ENCODE data around the gene SBF2.

The SBF2 gene

DNA sequence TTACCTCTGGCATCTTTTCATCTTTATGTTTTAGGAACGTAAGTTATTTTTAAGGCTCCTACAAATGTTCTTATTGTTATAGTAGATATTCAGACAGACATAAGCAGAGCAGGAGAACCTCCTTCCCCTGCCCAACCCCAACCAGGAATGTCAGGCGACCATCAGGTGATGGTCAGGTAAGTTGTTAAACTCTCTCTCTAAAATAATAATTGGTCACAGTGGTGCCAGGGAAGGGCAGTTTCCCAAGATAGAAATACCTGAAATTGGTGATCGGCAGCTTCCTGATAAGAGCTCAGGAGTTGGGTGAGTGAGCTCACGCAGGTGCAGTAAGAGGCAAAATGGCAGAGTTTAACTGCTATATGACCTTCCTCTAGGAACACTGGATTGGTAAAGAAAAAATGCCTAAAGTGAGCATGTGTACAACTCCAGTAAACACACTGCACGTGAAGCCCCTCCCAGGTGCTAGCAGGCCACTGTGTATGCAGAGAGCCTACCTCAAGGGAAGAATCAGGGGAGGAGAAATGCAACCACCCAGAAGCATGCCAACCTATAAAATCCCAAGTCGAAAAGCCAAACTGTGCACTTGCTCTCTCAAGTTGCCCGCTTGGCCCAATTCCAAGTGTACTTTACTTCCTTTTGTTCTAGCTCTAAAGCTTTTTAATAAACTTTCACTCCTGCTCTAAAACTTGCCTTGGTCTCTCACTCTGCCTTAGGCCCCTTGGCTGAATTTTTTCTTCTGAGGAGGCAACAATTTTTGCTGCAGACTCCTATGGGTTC is 273.9 kb downstream of the SBF2 start:
- TF ChIP-seq, protein P1, sequence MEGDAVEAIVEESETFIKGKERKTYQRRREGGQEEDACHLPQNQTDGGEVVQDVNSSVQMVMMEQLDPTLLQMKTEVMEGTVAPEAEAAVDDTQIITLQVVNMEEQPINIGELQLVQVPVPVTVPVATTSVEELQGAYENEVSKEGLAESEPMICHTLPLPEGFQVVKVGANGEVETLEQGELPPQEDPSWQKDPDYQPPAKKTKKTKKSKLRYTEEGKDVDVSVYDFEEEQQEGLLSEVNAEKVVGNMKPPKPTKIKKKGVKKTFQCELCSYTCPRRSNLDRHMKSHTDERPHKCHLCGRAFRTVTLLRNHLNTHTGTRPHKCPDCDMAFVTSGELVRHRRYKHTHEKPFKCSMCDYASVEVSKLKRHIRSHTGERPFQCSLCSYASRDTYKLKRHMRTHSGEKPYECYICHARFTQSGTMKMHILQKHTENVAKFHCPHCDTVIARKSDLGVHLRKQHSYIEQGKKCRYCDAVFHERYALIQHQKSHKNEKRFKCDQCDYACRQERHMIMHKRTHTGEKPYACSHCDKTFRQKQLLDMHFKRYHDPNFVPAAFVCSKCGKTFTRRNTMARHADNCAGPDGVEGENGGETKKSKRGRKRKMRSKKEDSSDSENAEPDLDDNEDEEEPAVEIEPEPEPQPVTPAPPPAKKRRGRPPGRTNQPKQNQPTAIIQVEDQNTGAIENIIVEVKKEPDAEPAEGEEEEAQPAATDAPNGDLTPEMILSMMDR (IDR thresholded peaks at IDR 0.05; ENCODE audit: extremely low read depth, insufficient read depth, missing control alignments): no peak
- DNase-seq (ENCODE audit: low spot score): no peak
- in situ Hi-C loops (cut with MboI; ENCODE audit: low pct_unique_long_range_greater_than_20kb, low sequenced_read_pairs, unreplicated experiment): no loop called here

DNA sequence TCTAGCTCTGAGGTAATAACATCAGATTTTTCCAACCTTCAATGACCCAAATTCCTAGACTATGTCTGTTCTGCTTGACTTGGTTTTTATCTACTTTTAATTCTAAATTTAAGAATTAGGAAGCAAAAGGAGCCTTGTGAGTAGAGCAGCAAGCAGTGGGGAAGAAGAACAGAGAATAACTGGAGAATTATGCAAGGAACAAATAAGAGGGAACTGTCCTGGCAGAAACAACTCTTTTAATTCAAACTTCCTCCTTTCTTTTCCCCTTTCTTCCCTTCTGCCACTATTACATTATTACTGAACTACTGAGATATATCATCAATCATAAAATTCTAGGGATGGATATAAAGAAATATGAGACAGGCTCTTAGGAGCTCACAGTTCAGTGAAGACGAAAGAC is 276.1 kb downstream of the SBF2 start:
- TF ChIP-seq, protein P1 (IDR thresholded peaks at IDR 0.05; ENCODE audit: extremely low read depth, insufficient read depth, missing control alignments): no peak
- in situ Hi-C loops (cut with MboI; ENCODE audit: low pct_unique_long_range_greater_than_20kb, low sequenced_read_pairs, unreplicated experiment): no loop called here

DNA sequence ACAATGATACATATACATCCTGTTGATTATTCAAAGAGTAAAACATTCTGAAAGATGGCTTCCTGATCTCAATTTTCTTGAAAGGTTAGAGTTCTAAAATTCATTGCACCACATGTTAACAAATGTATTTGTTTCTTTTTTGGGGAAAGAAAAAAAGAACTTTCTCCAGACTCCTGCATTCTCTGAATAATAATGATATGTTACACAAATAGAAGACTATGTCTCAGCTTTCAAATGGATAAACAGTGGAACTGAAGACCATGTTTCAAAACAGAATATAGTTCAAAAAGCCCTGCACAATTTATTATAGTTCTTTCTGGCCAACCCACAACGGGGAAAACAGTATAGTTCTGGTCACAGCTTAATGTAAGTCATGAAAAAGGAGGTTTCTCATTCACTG is 277.0 kb downstream of the SBF2 start:
- in situ Hi-C loops (cut with MboI; ENCODE audit: low pct_unique_long_range_greater_than_20kb, low sequenced_read_pairs, unreplicated experiment): no loop called here
- TF ChIP-seq, protein P1 (IDR thresholded peaks at IDR 0.05; ENCODE audit: extremely low read depth, insufficient read depth, missing control alignments): no peak
- no peak for DNase-seq (ENCODE audit: low spot score)

More for the DNA sequence above, 276.1 kb downstream of the SBF2 start:
- DNase-seq (ENCODE audit: low spot score): no peak

DNA sequence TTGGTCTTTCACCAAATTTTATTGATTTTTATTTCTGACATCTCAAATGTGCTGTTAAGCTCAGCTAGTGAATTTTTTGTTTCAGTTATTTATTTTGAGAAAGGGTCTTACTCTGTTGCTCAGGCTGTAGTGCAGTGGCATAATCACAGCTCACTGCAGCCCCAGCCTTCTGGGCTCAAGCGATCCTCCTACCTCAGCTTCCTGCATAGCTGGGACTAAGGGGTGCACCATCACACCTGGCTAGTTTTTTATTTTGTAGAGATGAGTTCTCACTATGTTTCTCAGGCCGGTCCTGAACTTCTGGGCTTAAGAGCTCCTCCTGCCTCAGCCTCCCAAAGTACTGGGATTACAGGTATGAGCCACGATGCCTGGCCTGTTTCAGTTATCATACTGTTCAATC is 282.0 kb downstream of the SBF2 start:
- in situ Hi-C loops (cut with MboI; ENCODE audit: low pct_unique_long_range_greater_than_20kb, low sequenced_read_pairs, unreplicated experiment): no loop called here
- TF ChIP-seq, protein P1 (IDR thresholded peaks at IDR 0.05; ENCODE audit: extremely low read depth, insufficient read depth, missing control alignments): no peak

DNA sequence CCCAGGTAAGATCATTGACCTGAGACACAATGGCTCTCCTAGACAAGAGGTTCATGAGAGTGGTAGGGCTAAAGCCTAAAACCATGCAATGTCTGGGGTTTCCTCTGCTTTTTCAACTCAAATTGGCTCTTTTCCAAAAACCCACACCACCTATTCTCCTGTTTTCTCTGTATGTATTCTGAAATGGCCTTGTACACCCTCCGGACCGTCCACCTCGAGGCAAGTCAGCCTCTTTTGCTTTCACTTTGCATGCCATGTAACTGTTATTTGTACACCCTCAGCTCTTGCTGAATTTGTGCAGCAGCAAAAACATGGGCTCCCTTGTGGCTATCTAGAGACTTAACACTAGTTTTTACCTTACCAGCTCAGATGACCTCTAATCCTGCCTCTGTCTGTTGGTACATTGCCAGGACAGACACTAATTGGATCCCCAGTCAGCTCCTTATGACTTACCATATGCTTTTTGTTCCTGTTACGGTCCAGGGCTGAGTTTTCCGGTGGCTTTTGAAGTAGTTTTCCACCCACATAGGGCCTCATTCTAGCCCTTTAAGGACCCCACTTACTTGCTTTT is 288.0 kb downstream of the SBF2 start:
- in situ Hi-C loops (cut with MboI; ENCODE audit: low pct_unique_long_range_greater_than_20kb, low sequenced_read_pairs, unreplicated experiment): no loop called here
- no peak for DNase-seq (ENCODE audit: low spot score)
- TF ChIP-seq, protein P1 (IDR thresholded peaks at IDR 0.05; ENCODE audit: extremely low read depth, insufficient read depth, missing control alignments): no peak

More for the DNA sequence above, 282.0 kb downstream of the SBF2 start:
- DNase-seq (ENCODE audit: low spot score): no peak

DNA sequence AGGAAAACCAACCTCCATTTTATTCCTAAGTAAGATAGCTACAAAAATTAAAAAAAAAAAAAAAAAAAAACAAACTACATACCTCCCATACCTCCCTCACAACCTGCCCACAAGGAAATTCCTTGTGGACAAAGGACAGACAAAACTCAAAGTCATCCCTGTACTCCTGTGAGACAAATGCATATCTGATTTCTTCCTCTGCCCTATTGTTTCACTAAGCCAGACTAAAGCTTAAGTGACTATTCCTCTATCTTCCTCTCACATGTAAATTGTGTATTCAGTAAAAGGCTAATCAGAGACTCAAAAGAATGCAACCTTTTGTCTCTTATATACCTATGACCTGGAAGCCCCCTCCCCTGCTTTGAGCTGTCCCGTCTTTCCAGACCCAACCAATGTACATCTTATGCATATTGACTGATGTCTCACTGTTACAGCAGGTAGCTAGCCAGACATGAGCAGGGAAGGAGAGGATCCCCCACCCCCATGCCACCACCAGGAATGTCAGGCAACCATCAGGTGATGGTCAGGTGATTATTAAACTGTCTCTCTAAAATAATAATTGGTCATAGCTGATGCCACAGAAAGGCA is 289.4 kb downstream of the SBF2 start:
- in situ Hi-C loops (cut with MboI; ENCODE audit: low pct_unique_long_range_greater_than_20kb, low sequenced_read_pairs, unreplicated experiment): no loop called here
- TF ChIP-seq, protein P1 (IDR thresholded peaks at IDR 0.05; ENCODE audit: extremely low read depth, insufficient read depth, missing control alignments): no peak
- no peak for DNase-seq (ENCODE audit: low spot score)

Measured in GM13977 (cell line).